Endothelial cell (in vitro differentiated cells): ENCODE data around the gene SSR2. TPM values are rescaled to one million over a fixed set of nuclear protein-coding genes. Genes with fewer than 3 reads are reported as not detected.

Experiments
- DNase-seq: peaks from one replicate; pipeline ENCODE4 v3.0.0; 2021; ENCODE audit warnings: low spot score
- H3K27ac Mint-ChIP-seq: one replicate; pipeline ENCODE4 v1.8.0; 2021; ENCODE audit warnings: mixed read lengths, inconsistent platforms; ENCODE audit not compliant: unreplicated experiment
- H3K27me3 Mint-ChIP-seq: one replicate; pipeline ENCODE4 v1.8.0; 2021; ENCODE audit warnings: mild to moderate bottlenecking, moderate library complexity, mixed read lengths, inconsistent platforms; ENCODE audit not compliant: unreplicated experiment
- H3K36me3 Mint-ChIP-seq: one replicate; pipeline ENCODE4 v1.8.0; 2021; ENCODE audit warnings: mild to moderate bottlenecking, low read depth, mixed read lengths, inconsistent platforms; ENCODE audit not compliant: unreplicated experiment
- H3K4me1 Mint-ChIP-seq: one replicate; pipeline ENCODE4 v1.8.0; 2021; ENCODE audit warnings: mild to moderate bottlenecking, mixed read lengths, inconsistent platforms; ENCODE audit not compliant: unreplicated experiment
- H3K4me3 Mint-ChIP-seq: one replicate; pipeline ENCODE4 v1.8.0; 2021; ENCODE audit warnings: mild to moderate bottlenecking, mixed read lengths, inconsistent platforms; ENCODE audit not compliant: unreplicated experiment
- H3K9me3 Mint-ChIP-seq: one replicate; pipeline ENCODE4 v1.8.0; 2021; ENCODE audit warnings: mixed read lengths, inconsistent platforms; ENCODE audit not compliant: unreplicated experiment
- CTCF ChIP-seq: fragments of 200-600 bp; sonication (generic); IDR thresholded peaks from one replicate; pipeline ENCODE4 v1.5.0; 2021; ENCODE audit warnings: antibody characterized with exemption; ENCODE audit not compliant: unreplicated experiment
- total RNA-seq: library from RNA; stranded (reverse); fragmentation: NEBNext Ultra II Directional; extraction: Animal tissue kit (Norgen Biotek cat#: 25700); gene quantifications from one replicate; pipeline ENCODE4 v1.2.1, GENCODE V29; 2021; ENCODE audit not compliant: unreplicated experiment

SSR2 gene
- total RNA-seq, 1 donor from 2014 or later: 340 TPM

- peaks cover 86% of the 10 kb centered on the region for H3K4me1 Mint-ChIP-seq
- peak overlapping the region; percentile 94 for H3K27ac Mint-ChIP-seq
- H3K4me3 Mint-ChIP-seq: peak overlapping the region; percentile 100
- peaks cover 28% of the 10 kb centered on the region for H3K27me3 Mint-ChIP-seq
- H3K9me3 Mint-ChIP-seq: no peaks in the 10 kb centered on the region
- peak; percentile 43 for DNase-seq
- TF ChIP-seq CTCF: no peak
- H3K36me3 Mint-ChIP-seq: peaks cover 20% of the 10 kb centered on the region
These were observed 42.9 kb downstream of the SSR2 start for GRCh38 chr1:155977690-155978324.

- H3K9me3 Mint-ChIP-seq: no peaks in the 10 kb centered on the region
- peak overlapping the region; percentile 100 for H3K4me3 Mint-ChIP-seq
- no peak for TF ChIP-seq CTCF
- peaks cover 29% of the 10 kb centered on the region for H3K27me3 Mint-ChIP-seq
- DNase-seq: no peak
- peaks cover 86% of the 10 kb centered on the region for H3K4me1 Mint-ChIP-seq
- peak overlapping the region; percentile 94 for H3K27ac Mint-ChIP-seq
- H3K36me3 Mint-ChIP-seq: peaks cover 25% of the 10 kb centered on the region
These were observed 43.6 kb downstream of the SSR2 start for GRCh38 chr1:155976913-155977689.

GRCh38 chr1:155976062-155976912 is 44.5 kb downstream of the SSR2 start:
- DNase-seq: no peak
- peaks cover 83% of the 10 kb centered on the region for H3K4me1 Mint-ChIP-seq
- peak overlapping the region; percentile 94 for H3K27ac Mint-ChIP-seq
- H3K9me3 Mint-ChIP-seq: no peaks in the 10 kb centered on the region
- peaks cover 25% of the 10 kb centered on the region for H3K36me3 Mint-ChIP-seq
- H3K4me3 Mint-ChIP-seq: peak overlapping the region; percentile 100
- no peak for TF ChIP-seq CTCF
- H3K27me3 Mint-ChIP-seq: peaks cover 29% of the 10 kb centered on the region

- Mint-ChIP-seq H3K4me1 (peaks cover 83% of the 10 kb centered on the region), H3K4me3 (peak overlapping the region; percentile 100), H3K27ac (peak overlapping the region; percentile 94), H3K36me3 (peaks cover 30% of the 10 kb centered on the region), H3K27me3 (peaks cover 28% of the 10 kb centered on the region), H3K9me3 (no peaks in the 10 kb centered on the region)
- TF ChIP-seq CTCF: no peak
- DNase-seq: no peak
These were observed 45.2 kb downstream of the SSR2 start for GRCh38 chr1:155975375-155976061.
